ENCODE results near the gene AURKAIP1. TPM values are rescaled to one million over a fixed set of nuclear protein-coding genes. Genes with fewer than 3 reads are reported as not detected.

Gene AURKAIP1
- total and polyA plus RNA-seq, 9 of the 15 experiments (the other 6 are each of a cell fraction or from before 2014, with no cell fraction given), result 7.8 to 478 (median 92.0) TPM

- TF ChIP-seq SAFB2 (IDR thresholded peaks at IDR 0.05; ENCODE audit: borderline replicate concordance, low read depth, low read length, severe bottlenecking), result no peak
- TF ChIP-seq ZKSCAN3 (CRISPR knock-in tag; IDR thresholded peaks at IDR 0.05), result no peak
- peak; percentile 80 for TF ChIP-seq ATF1 (CRISPR knock-in tag; IDR thresholded peaks at IDR 0.05)
- peak; percentile 98 for TF ChIP-seq ATF1 (tag; IDR thresholded peaks at IDR 0.05)
- TF ChIP-seq ZNF41 (CRISPR knock-in tag; conservative IDR thresholded peaks at IDR 0.05), result no peak
- no peak for TF ChIP-seq ZC3H4 (CRISPR knock-in tag; IDR thresholded peaks at IDR 0.05; ENCODE audit: borderline replicate concordance)
- no peak for TF ChIP-seq BCL6 (CRISPR knock-in tag; IDR thresholded peaks at IDR 0.05)
- no peak for TF ChIP-seq ZNF551 (CRISPR knock-in tag; IDR thresholded peaks at IDR 0.05)
- no peak for TF ChIP-seq HIVEP1 (CRISPR knock-in tag; IDR thresholded peaks at IDR 0.05)
- TF ChIP-seq ZNF668 (CRISPR knock-in tag; IDR thresholded peaks at IDR 0.05), result no peak
- no peak for TF ChIP-seq ZSCAN29 (IDR thresholded peaks at IDR 0.05)
- no peak for TF ChIP-seq ZNF318 (IDR thresholded peaks at IDR 0.05; ENCODE audit: borderline replicate concordance in 1 of 2, low read depth in 1 of 2)
- no peak; the same call in 1 of the 2 replicates for TF ChIP-seq ARID1B (IDR thresholded peaks at IDR 0.05)
- TF ChIP-seq YBX1 (IDR thresholded peaks at IDR 0.05), result no peak
- 0 out of 2 replicates have a peak, but pooled peaks have one; percentile 61 for TF ChIP-seq CLOCK (CRISPR knock-in tag; IDR thresholded peaks at IDR 0.05; ENCODE audit: borderline replicate concordance)
- TF ChIP-seq CREBBP (IDR thresholded peaks at IDR 0.05; ENCODE audit: low read depth, low read length), result no peak
- peak; percentile 81 for TF ChIP-seq MAX (CRISPR knock-in tag; IDR thresholded peaks at IDR 0.05)
- TF ChIP-seq EGR1 (conservative IDR thresholded peaks at IDR 0.05), result peak; percentile 75
- TF ChIP-seq PYGO2 (tag; IDR thresholded peaks at IDR 0.05), result no peak
These were observed 24.3 kb upstream of the AURKAIP1 start, which contains the start of gene CCNL2 (continued) for GRCh38 chr1:1399187-1399871.

Data from K562 (cell line).